HUES48 (cell line): ENCODE data around the gene FBXO28.

Experiments
- H3K27ac ChIP-seq: one replicate; pipeline ENCODE4 v1.7.0; 2013; ENCODE audit warnings: low read depth, low read length, inconsistent platforms
- H3K27me3 ChIP-seq: 2 replicates; pipeline ENCODE4 v1.6.1; 2013; ENCODE audit warnings: mild to moderate bottlenecking, low read length; ENCODE audit not compliant: control insufficient read depth, insufficient read depth
- H3K36me3 ChIP-seq: 2 replicates; pipeline ENCODE4 v1.6.1; 2013; ENCODE audit warnings: low read length; ENCODE audit not compliant: control insufficient read depth, insufficient read depth
- H3K4me1 ChIP-seq: 2 replicates; pipeline ENCODE4 v1.6.1; 2013; ENCODE audit warnings: mild to moderate bottlenecking, low read length; ENCODE audit not compliant: control insufficient read depth, insufficient read depth
- H3K4me3 ChIP-seq: 2 replicates; pipeline ENCODE4 v1.5.1; 2013; ENCODE audit warnings: mild to moderate bottlenecking, low read depth, low read length
- H3K9ac ChIP-seq: 2 replicates; pipeline ENCODE4 v1.6.1; 2013; ENCODE audit warnings: mild to moderate bottlenecking, low read depth, low read length, moderate library complexity
- H3K9me3 ChIP-seq: 2 replicates; pipeline ENCODE4 v1.6.1; 2013; ENCODE audit warnings: low read length; ENCODE audit not compliant: control insufficient read depth, insufficient read depth

Gene FBXO28

DNA sequence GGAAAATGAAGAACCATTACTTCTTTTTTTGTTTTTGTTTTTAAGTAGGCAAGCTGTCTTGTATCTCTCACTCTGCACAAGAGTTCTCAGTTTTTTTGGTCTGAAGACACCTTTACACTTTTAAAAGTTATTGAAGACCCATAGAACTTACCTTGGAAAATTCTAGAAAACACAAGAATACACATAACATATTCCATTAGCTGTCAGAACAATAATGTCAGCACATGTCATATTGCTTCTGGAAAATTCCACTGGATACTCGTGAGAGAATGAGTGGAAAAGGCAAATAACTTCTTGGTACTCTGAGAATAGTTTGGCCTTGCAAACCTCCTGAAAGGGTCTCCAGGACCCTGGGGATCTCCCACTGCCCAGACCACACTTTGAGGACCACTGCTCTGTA is 4.8 kb downstream of the FBXO28 start:
- Histone ChIP-seq H3K36me3 (peaks cover 18% of the 10 kb centered on the region), H3K27ac (no peak overlapping the region), H3K27me3 (no peaks in the 10 kb centered on the region), H3K4me1 (peaks cover 14% of the 10 kb centered on the region), H3K9ac (no peak overlapping the region), H3K4me3 (no peak overlapping the region), H3K9me3 (no peaks in the 10 kb centered on the region)

DNA sequence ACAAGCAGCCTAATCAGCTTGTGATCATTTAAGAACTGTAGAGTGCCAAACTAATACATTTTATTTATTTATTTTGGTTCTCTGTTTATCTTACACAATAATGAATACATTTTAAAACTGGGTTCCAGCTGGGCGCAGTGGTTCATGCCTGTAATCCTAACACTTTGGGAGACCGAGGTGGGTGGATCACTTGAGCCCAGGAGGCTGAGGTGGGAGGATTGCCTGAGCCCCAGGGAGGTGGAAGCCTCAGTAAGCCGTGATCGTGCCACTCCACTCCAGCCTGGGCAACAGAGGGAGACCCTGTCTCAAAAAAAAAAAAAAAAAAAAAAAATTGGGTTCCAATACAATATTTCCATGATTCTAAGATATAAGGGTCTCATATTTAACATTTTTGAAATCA is 9.2 kb downstream of the FBXO28 start:
- Histone ChIP-seq H3K4me1 (no peaks in the 10 kb centered on the region), H3K4me3 (no peak overlapping the region), H3K9me3 (no peaks in the 10 kb centered on the region), H3K9ac (no peak overlapping the region), H3K36me3 (peaks cover 14% of the 10 kb centered on the region), H3K27ac (no peak overlapping the region), H3K27me3 (no peaks in the 10 kb centered on the region)

DNA sequence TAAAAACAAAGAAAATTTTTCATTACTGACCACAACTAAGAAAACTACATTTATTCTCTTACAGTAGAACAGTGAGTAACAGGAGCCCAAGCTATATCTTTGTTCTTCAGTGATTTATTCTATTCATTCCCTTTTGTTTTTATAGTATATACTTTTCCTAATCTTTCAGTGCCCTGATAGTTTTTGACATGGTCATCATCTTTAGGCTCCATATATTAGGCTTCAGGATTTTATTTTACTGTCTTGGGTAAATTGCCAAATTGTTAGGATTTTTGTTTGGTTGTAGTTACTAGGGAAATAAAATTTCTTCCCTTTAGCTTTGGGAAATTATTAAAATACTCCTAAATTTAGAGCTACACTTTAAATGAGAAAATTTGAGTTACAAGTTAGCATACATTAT is 10.3 kb downstream of the FBXO28 start:
- no peak overlapping the region for H3K27ac ChIP-seq
- H3K9ac ChIP-seq = no peak overlapping the region
- H3K4me1 ChIP-seq = no peaks in the 10 kb centered on the region
- H3K9me3 ChIP-seq = no peaks in the 10 kb centered on the region
- H3K36me3 ChIP-seq = peaks cover 10% of the 10 kb centered on the region; the same call in 1 of the 2 replicates
- no peaks in the 10 kb centered on the region for H3K27me3 ChIP-seq
- H3K4me3 ChIP-seq = no peak overlapping the region

DNA sequence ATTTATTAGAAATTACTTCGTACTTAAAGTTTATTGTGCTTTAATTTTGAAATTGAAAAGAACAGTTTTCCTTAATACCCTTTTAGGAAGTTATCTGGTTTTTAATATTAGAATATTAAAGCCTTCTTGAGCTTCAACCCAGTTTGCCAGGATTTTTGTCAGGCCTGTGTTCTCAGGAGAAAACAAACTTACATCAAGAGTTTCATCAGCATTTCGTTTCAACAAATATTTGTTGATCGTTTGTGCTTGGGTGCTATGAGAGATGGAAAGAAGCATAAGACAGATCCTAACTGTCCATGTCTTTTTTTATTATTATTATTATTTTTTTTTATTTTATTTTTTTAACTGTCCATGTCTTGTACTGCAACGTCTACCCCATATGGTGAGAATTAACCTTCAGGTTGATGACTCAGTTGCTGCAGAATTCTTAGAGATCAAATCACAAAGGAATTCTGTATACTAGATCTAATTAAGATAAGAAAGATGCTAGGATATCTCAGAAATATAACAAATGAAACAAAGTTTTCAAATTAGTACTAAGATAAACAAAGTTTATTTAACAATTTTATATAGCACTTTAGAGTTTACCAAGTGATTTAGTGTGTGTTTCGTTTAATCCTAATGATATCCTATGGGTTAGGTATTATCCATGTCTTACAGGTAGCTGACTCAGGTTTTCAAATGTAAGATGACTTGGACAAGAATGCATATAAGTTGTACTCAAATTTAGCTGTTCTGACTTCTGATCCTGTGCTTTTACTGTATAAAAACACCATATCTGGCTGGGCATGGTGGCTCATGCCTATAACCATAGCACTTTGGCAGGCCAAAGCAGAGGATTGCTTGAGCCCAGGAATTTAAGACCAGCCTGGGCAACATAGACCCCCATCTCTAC is 14.3 kb downstream of the FBXO28 start:
- Histone ChIP-seq H3K4me1 (no peaks in the 10 kb centered on the region), H3K9ac (no peak overlapping the region), H3K9me3 (no peaks in the 10 kb centered on the region), H3K4me3 (no peak overlapping the region), H3K27me3 (no peaks in the 10 kb centered on the region), H3K36me3 (peaks cover 34% of the 10 kb centered on the region), H3K27ac (no peak overlapping the region)

DNA sequence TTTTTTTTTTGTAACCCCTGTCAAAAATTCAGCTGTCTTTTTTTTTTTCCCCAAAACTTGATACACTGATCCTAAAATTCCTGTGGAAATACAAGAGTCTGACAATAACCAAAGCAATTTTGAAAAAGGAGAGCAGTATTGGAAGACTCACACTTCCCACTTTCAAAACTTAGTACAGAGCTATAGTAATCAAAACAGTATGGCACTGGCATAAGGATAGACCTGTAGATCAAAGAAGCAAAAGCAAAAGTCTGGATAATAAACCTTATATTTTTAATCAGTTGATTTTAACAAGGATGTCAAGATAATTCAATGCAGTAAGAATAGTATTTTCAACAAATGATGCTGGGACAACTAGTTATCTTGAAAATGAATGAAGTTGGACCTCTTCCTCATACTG is 17.3 kb downstream of the FBXO28 start:
- H3K9ac ChIP-seq = no peak overlapping the region
- no peaks in the 10 kb centered on the region for H3K9me3 ChIP-seq
- H3K27me3 ChIP-seq = no peaks in the 10 kb centered on the region
- no peak overlapping the region for H3K27ac ChIP-seq
- H3K36me3 ChIP-seq = peaks cover 61% of the 10 kb centered on the region
- no peak overlapping the region for H3K4me3 ChIP-seq
- no peaks in the 10 kb centered on the region for H3K4me1 ChIP-seq

DNA sequence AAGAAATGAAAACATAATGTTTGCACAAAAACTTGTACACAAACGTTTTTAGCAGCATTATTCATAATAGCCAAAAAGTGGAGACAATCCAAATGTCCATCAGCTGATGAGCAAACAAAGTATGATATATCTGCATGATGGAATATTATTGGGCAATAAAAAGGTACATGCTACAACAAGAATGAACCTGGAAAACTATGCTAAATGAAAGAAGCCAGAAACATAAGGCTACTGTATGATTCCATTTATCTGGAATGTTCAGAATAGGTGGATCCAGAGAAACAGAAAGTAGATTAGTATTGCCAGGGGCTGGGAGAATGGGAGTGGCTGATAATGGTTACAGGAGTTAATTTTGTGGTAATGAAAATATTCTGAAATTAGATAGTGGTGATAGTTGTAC is 19.0 kb downstream of the FBXO28 start:
- no peaks in the 10 kb centered on the region for H3K4me1 ChIP-seq
- no peak overlapping the region for H3K4me3 ChIP-seq
- no peaks in the 10 kb centered on the region for H3K9me3 ChIP-seq
- no peak overlapping the region for H3K27ac ChIP-seq
- peaks cover 72% of the 10 kb centered on the region for H3K36me3 ChIP-seq
- no peaks in the 10 kb centered on the region for H3K27me3 ChIP-seq
- no peak overlapping the region for H3K9ac ChIP-seq

DNA sequence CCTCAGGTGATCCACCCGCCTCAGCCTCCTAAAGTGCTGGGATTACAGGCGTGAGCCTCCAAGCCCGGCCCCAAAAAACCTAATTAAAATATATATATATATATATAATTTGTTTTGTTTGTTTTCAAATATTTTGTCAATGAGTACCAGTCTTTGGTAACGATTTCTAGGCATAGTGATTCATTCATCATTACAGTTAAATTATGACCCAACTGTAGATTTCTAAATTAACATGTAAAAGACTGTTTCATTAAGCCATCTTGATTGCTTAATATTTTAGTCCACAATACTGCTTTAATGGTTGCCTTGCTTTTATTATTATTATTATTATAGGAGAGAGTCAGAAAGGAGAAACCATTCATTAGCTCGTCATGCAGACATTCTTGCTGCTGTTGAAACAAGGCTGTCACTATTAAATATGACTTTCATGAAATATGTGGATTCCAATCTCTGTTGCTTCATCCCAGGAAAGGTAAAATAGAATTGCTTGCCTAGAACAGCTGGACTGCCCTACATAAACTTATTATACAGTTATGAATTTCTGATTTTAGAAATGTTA is 19.9 kb downstream of the FBXO28 start:
- no peak overlapping the region for H3K4me3 ChIP-seq
- no peaks in the 10 kb centered on the region for H3K27me3 ChIP-seq
- H3K4me1 ChIP-seq = no peaks in the 10 kb centered on the region
- no peaks in the 10 kb centered on the region for H3K9me3 ChIP-seq
- peaks cover 79% of the 10 kb centered on the region for H3K36me3 ChIP-seq
- H3K27ac ChIP-seq = no peak overlapping the region
- H3K9ac ChIP-seq = no peak overlapping the region

DNA sequence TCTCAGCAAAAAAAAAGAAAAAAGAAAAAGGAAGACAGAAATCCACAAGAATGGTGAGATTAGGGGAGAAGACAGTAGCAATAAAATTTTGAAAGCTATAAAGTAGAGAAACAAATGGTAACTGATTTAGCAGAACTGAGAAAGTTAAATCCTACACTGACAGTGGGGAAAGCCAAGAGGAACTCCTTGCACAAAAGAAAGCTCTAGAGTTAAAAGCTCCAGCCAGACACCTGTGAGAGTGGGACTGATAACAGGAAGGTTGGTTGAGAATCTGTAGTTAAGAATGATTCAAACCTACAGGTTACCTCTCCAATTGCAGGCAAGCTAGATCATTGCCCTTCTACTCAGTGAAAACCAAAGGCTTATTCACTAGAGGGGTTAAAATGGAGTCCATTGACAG is 23.6 kb downstream of the FBXO28 start:
- Histone ChIP-seq H3K36me3 (peaks cover 79% of the 10 kb centered on the region), H3K27ac (no peak overlapping the region), H3K9ac (no peak overlapping the region), H3K9me3 (no peaks in the 10 kb centered on the region), H3K27me3 (no peaks in the 10 kb centered on the region), H3K4me3 (no peak overlapping the region), H3K4me1 (no peaks in the 10 kb centered on the region)

DNA sequence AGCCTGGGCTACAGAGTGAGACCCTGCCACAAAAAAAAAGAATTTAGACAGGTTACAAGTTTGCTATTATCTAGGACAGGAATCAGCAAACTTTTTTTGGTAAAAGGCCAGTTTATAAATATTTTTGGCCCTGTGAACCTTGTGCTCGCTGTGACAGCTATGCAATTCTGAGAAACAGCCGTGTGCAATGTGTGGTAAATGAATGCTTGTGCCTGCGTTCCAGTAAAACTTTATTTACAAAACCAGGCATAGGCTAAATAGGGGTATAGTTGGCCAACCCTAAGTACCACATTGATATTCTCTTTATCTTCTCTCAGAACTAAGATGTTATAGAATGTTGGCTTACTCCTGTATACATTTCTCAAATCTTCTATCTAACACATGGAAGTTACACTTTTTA is 24.3 kb downstream of the FBXO28 start:
- Histone ChIP-seq H3K27ac (no peak overlapping the region), H3K27me3 (no peaks in the 10 kb centered on the region), H3K9me3 (no peaks in the 10 kb centered on the region), H3K36me3 (peaks cover 79% of the 10 kb centered on the region), H3K4me1 (no peaks in the 10 kb centered on the region), H3K9ac (no peak overlapping the region), H3K4me3 (no peak overlapping the region)

DNA sequence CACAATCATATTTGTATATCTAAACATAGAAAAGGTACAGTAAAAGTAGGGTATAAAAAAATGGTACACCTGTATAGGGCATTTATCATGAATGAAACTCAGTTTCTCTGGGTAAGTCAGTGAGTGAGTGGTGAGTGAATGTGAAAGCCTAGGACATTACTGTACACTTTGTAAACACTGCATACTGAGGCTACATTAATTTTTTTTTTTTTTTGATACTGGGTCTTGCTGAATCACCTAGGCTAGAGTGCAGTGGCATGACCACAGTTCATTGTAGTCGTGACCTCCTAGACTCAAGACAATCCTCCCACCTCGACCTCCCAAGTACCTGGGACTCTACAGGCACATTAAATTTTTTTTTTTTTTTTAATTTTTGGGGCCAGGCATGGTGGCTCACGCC is 27.8 kb downstream of the FBXO28 start:
- Histone ChIP-seq H3K27me3 (no peaks in the 10 kb centered on the region), H3K9ac (no peak overlapping the region), H3K4me3 (no peak overlapping the region), H3K4me1 (no peaks in the 10 kb centered on the region), H3K36me3 (peaks cover 68% of the 10 kb centered on the region), H3K27ac (no peak overlapping the region), H3K9me3 (no peaks in the 10 kb centered on the region)

DNA sequence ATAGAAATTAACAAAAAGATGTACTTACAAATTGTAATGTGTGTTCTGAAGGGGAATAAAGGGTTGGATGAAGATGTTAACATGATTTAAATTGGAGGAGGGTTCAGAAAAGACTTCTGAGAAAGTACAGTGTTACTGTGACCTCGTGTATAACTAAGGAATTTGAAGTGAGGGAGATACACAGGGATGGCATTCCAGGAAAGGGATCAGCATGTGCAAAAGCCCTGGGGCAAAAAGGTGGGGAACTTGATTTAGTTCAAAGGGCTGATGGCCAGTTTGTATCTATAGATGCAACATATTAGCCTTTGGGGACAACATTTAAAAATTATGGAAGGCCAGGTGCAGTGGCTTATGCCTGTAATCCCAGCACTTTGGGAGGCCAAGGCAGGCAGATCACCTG is 35.8 kb downstream of the FBXO28 start:
- Histone ChIP-seq H3K4me3 (no peak overlapping the region), H3K4me1 (no peaks in the 10 kb centered on the region), H3K27me3 (no peaks in the 10 kb centered on the region), H3K9ac (no peak overlapping the region), H3K9me3 (no peaks in the 10 kb centered on the region), H3K27ac (no peak overlapping the region), H3K36me3 (peaks cover 38% of the 10 kb centered on the region)
